ENCODE data around the gene C16orf74.

Gene C16orf74

GRCh38 chr16:85657996-85658395 lies 92.9 kb downstream of the C16orf74 start:
- no peak for DNase-seq (ENCODE audit: low read depth in 2 of 2)
